ENCODE results near the gene ACACB. TPM values are rescaled to one million over a fixed set of nuclear protein-coding genes. Genes with fewer than 3 reads are reported as not detected.

Gene ACACB
- total and polyA plus RNA-seq, 4 experiments from 2014 or later: 0.83 to 47.1 (median 24.4) TPM

DNA sequence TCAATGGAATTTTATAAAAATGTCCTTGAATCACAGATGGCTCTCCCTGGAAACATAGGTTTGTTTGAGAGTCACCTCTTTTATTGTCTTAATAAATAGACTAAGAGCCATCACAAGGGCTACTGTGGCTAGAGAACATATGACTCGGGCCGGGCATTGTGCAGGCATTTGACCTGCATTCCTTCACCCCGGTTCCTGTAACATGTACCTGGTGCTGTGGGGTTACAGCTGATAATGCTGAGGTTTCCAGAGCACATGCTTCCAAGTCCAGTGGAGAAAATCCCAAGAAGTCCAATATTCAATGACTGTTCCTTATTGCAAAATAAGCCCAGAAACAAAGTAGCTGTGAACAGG is 1.0 kb upstream of the ACACB start:
- H3K36me3 ChIP-seq (ENCODE audit: insufficient read depth, low read length): no peaks in the 10 kb centered on the region
- CTCF ChIA-PET (ENCODE audit: partially characterized antibody): interaction anchor here (0.6 to 1.3 kb wide), 4 partner anchors 8 to 278 kb away, joined by 3 read pairs; no protein-coding TSS in a partner anchor
- no peak overlapping the region for H3K4me3 ChIP-seq (ENCODE audit: low read length in 2 of 2)
- Mint-ChIP-seq H3K27ac (no peak overlapping the region), H3K4me3 (peak overlapping the region in 1 of 8 donors; percentile 18), H3K9me3 (no peaks in the 10 kb centered on the region), H3K4me1 (peaks cover 9 to 37% (median 20%) of the 10 kb centered on the region in 4 donors), H3K36me3 (peaks cover 1 to 4% of the 10 kb centered on the region in 2 donors), H3K27me3 (no peaks in the 10 kb centered on the region)
- intact Hi-C loops (cut with micrococcal nuclease): no loop called here
- H3K4me1 ChIP-seq (ENCODE audit: insufficient read depth, low read length): peaks cover 7% of the 10 kb centered on the region
- POLR2A ChIA-PET (ENCODE audit: partially characterized antibody): no interaction called here
- H3K27ac ChIP-seq (ENCODE audit: low read depth, low read length): no peak overlapping the region
- no peak for DNase-seq
- H3K9me3 ChIP-seq (ENCODE audit: control insufficient read depth in 1 of 2, low read length in 2 of 2): no peaks in the 10 kb centered on the region
- H3K27me3 ChIP-seq (ENCODE audit: insufficient read depth, low read length): no peaks in the 10 kb centered on the region

DNA sequence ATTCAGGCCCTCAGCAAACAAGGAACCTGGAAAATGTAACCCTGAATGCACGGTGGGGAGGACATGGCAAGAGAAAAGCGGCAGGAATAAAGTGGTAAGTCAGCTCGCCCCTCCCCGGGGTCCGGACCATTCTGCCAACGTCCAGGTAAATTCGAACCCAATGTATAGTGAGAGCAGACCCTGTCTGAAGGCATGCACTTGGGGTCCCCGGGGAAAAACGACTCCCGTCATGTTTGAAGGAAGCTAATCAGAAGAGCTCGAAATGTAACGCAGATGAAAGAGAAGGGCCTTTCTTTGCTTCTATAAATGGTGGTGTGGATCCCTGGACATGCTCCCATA is 193 bp downstream of the ACACB start:
- no peaks in the 10 kb centered on the region for H3K36me3 ChIP-seq (ENCODE audit: insufficient read depth, low read length)
- Mint-ChIP-seq H3K4me1 (peaks cover 9 to 35% (median 19%) of the 10 kb centered on the region in 4 donors), H3K4me3 (no peak overlapping the region), H3K27ac (no peak overlapping the region), H3K36me3 (peaks cover 0 to 2% of the 10 kb centered on the region in 2 donors), H3K27me3 (no peaks in the 10 kb centered on the region), H3K9me3 (no peaks in the 10 kb centered on the region)
- peaks cover 7% of the 10 kb centered on the region for H3K4me1 ChIP-seq (ENCODE audit: insufficient read depth, low read length)
- intact Hi-C loops (cut with micrococcal nuclease): no loop called here
- H3K9me3 ChIP-seq (ENCODE audit: control insufficient read depth in 1 of 2, low read length in 2 of 2): no peaks in the 10 kb centered on the region
- H3K27ac ChIP-seq (ENCODE audit: low read depth, low read length): no peak overlapping the region
- DNase-seq: no peak
- ChIA-PET CTCF (ENCODE audit: partially characterized antibody) (interaction anchor here (1.4 kb wide), 1 partner anchor 11 kb away, joined by 5 read pairs; no protein-coding TSS in a partner anchor), POLR2A (ENCODE audit: partially characterized antibody) (no interaction called here)
- no peak overlapping the region for H3K4me3 ChIP-seq (ENCODE audit: low read length in 2 of 2)
- H3K27me3 ChIP-seq (ENCODE audit: insufficient read depth, low read length): no peaks in the 10 kb centered on the region

DNA sequence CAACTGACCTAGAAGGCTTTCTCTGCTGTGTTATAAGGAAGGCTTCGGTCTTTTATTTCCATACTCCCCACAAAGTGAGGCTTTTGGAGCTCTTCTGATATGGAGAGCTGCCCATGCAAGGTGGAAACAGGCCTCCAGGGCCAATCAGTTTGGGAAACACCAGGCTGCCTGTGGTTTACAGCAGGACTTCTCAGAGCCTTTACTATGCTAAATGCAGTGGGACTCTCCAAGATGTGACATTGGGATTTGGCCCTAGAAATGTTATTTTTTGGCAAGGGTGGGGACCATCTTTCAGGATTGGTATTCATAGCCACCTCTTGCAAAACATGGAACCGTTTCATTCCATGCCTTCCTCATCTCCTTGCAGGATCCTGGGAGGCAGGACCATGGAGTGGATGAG is 3.7 kb downstream of the ACACB start:
- Histone ChIP-seq H3K27me3 (ENCODE audit: insufficient read depth, low read length) (no peaks in the 10 kb centered on the region), H3K27ac (ENCODE audit: low read depth, low read length) (no peak overlapping the region), H3K4me1 (ENCODE audit: insufficient read depth, low read length) (no peaks in the 10 kb centered on the region), H3K4me3 (ENCODE audit: low read length in 2 of 2) (no peak overlapping the region), H3K9me3 (ENCODE audit: control insufficient read depth in 1 of 2, low read length in 2 of 2) (no peaks in the 10 kb centered on the region), H3K36me3 (ENCODE audit: insufficient read depth, low read length) (no peaks in the 10 kb centered on the region)
- Mint-ChIP-seq H3K27me3 (no peaks in the 10 kb centered on the region), H3K9me3 (no peaks in the 10 kb centered on the region), H3K4me1 (peaks cover 4 to 9% (median 6%) of the 10 kb centered on the region in 4 donors), H3K36me3 (no peaks in the 10 kb centered on the region), H3K4me3 (no peak overlapping the region), H3K27ac (peak overlapping the region in 1 of 7 donors; percentile 11)
- CTCF ChIA-PET (ENCODE audit: partially characterized antibody): interaction anchor here (1.2 to 2.7 kb wide), 2 partner anchors 8 to 236 kb away, joined by 3 to 12 read pairs; no protein-coding TSS in a partner anchor
- POLR2A ChIA-PET (ENCODE audit: partially characterized antibody): no interaction called here
- DNase-seq: no peak
- intact Hi-C loops (cut with micrococcal nuclease): no loop called here

DNA sequence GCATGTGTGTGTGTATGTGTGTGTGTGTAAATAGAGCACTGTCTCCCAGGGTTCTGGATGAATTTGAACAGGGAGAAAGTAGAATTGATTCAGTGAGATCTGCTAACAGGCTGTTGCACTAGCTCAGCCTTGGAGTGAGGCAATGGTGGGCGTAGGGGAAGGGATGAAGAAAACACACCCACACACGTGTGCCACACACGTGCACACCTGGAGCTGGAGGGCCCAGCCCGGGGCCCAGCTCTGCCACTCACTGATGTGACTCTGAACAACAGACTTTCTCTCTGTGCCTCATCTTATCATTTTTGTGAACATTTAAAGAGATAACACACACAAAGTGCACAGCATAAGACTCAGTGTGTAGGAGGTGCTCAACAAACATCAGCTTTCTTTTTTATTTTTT is 4.2 kb downstream of the ACACB start:
- ChIA-PET POLR2A (ENCODE audit: partially characterized antibody) (interaction anchor here (0.9 kb wide), 1 partner anchor 9 kb away, joined by 3 read pairs; no protein-coding TSS in a partner anchor), CTCF (ENCODE audit: partially characterized antibody) (interaction anchor here (1.2 to 2.7 kb wide), 2 partner anchors 9 to 236 kb away, joined by 3 to 12 read pairs; no protein-coding TSS in a partner anchor)
- peaks cover 0 to 1% of the 10 kb centered on the region in 2 donors for H3K36me3 Mint-ChIP-seq
- DNase-seq: no peak
- Histone ChIP-seq H3K27ac (ENCODE audit: low read depth, low read length) (no peak overlapping the region), H3K36me3 (ENCODE audit: insufficient read depth, low read length) (no peaks in the 10 kb centered on the region), H3K4me3 (ENCODE audit: low read length in 2 of 2) (no peak overlapping the region), H3K9me3 (ENCODE audit: control insufficient read depth in 1 of 2, low read length in 2 of 2) (no peaks in the 10 kb centered on the region), H3K27me3 (ENCODE audit: insufficient read depth, low read length) (no peaks in the 10 kb centered on the region), H3K4me1 (ENCODE audit: insufficient read depth, low read length) (no peaks in the 10 kb centered on the region)
- no peaks in the 10 kb centered on the region for H3K9me3 Mint-ChIP-seq
- intact Hi-C loops (cut with micrococcal nuclease): no loop called here
- H3K4me3 Mint-ChIP-seq: no peak overlapping the region
- H3K27ac Mint-ChIP-seq: no peak overlapping the region
- no peaks in the 10 kb centered on the region for H3K27me3 Mint-ChIP-seq
- H3K4me1 Mint-ChIP-seq: peaks cover 2 to 4% (median 4%) of the 10 kb centered on the region in 4 donors

DNA sequence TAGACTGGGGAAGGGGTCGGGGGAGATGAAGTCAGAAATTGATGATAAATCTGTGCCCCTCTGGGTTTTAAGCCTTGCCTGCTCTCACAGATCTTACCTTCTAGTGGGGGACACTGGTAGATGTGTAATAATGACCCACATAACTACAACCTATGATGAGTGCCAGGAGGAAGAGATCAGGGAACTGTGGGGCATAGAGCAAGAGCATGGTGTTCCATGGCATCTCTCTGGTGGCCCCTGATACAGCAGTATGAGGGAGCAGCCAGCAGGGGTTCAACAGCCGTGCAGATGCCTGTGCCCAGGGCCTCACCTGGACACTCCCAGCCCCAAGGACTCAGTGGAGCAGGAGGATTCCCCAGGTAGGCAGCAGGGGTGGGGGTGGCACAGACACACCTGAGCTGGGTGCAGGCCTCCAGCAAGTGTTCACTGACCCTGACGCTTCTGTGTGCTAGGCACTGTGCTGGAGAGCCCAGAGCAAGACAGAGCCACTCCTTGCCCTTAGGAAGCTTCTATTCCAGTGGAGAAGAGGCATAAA is 5.0 kb downstream of the ACACB start:
- CTCF ChIA-PET (ENCODE audit: partially characterized antibody): interaction anchor here (2.7 kb wide), 1 partner anchor 9 kb away, joined by 12 read pairs; no protein-coding TSS in a partner anchor
- H3K27me3 ChIP-seq (ENCODE audit: insufficient read depth, low read length): no peaks in the 10 kb centered on the region
- Mint-ChIP-seq H3K4me3 (no peak overlapping the region), H3K27ac (peak overlapping the region in 1 of 7 donors; percentile 72), H3K27me3 (no peaks in the 10 kb centered on the region), H3K9me3 (no peaks in the 10 kb centered on the region), H3K4me1 (no peaks in the 10 kb centered on the region), H3K36me3 (peaks cover 0 to 1% of the 10 kb centered on the region in 2 donors)
- no peaks in the 10 kb centered on the region for H3K9me3 ChIP-seq (ENCODE audit: control insufficient read depth in 1 of 2, low read length in 2 of 2)
- DNase-seq: no peak
- H3K4me3 ChIP-seq (ENCODE audit: low read length in 2 of 2): no peak overlapping the region
- POLR2A ChIA-PET (ENCODE audit: partially characterized antibody): interaction anchor here (0.9 kb wide), 1 partner anchor 9 kb away, joined by 3 read pairs; no protein-coding TSS in a partner anchor
- H3K36me3 ChIP-seq (ENCODE audit: insufficient read depth, low read length): no peaks in the 10 kb centered on the region
- no peaks in the 10 kb centered on the region for H3K4me1 ChIP-seq (ENCODE audit: insufficient read depth, low read length)
- intact Hi-C loops (cut with micrococcal nuclease): no loop called here
- H3K27ac ChIP-seq (ENCODE audit: low read depth, low read length): no peak overlapping the region

DNA sequence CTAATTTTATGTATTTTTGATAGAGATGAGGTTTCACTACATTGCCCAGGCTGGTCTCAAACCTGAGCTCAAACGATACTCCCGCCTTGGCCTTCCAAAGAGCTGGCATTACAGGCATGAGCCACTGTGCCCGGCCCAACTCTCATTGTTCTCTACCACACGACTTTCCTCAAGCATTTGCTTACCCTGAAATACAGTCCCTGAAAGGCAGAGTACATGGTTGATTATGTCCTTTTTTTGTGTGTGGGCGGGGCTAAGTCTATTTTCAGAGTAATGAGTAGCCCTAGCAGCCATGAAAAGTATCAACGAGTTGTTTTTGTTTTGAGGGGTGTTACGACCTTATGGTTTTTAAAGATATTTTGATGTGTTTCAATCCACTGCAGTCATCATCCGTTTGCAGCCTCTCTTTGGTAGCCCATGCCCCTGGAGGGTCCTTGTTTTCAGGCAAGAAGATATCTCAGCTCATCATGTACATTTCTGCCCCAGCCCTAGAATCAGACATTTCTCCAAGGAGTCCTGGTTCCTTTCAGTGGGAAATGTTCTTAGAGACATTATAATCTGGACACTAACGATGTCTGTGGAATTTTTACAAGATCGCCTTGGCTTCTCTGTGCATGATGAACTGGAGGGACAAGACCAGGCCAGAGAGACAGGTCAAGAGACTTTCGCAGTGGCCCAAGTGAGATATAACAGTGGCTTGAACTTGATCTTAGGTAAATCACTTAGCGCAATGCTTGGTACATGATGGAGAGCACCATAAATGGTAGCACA is 8.7 kb downstream of the ACACB start:
- Histone ChIP-seq H3K36me3 (ENCODE audit: insufficient read depth, low read length) (no peaks in the 10 kb centered on the region), H3K9me3 (ENCODE audit: control insufficient read depth in 1 of 2, low read length in 2 of 2) (no peaks in the 10 kb centered on the region), H3K27ac (ENCODE audit: low read depth, low read length) (no peak overlapping the region), H3K4me1 (ENCODE audit: insufficient read depth, low read length) (no peaks in the 10 kb centered on the region), H3K4me3 (ENCODE audit: low read length in 2 of 2) (no peak overlapping the region), H3K27me3 (ENCODE audit: insufficient read depth, low read length) (no peaks in the 10 kb centered on the region)
- Mint-ChIP-seq H3K4me3 (no peak overlapping the region), H3K36me3 (peaks cover 0 to 1% of the 10 kb centered on the region in 2 donors), H3K9me3 (no peaks in the 10 kb centered on the region), H3K4me1 (no peaks in the 10 kb centered on the region), H3K27me3 (no peaks in the 10 kb centered on the region), H3K27ac (peak overlapping the region in 1 of 7 donors; percentile 21)
- CTCF ChIA-PET (ENCODE audit: partially characterized antibody): interaction anchor here (0.8 kb wide), 1 partner anchor 13 kb away, joined by 5 read pairs; no protein-coding TSS in a partner anchor
- intact Hi-C loops (cut with micrococcal nuclease): no loop called here
- DNase-seq: no peak
- POLR2A ChIA-PET (ENCODE audit: partially characterized antibody): no interaction called here

DNA sequence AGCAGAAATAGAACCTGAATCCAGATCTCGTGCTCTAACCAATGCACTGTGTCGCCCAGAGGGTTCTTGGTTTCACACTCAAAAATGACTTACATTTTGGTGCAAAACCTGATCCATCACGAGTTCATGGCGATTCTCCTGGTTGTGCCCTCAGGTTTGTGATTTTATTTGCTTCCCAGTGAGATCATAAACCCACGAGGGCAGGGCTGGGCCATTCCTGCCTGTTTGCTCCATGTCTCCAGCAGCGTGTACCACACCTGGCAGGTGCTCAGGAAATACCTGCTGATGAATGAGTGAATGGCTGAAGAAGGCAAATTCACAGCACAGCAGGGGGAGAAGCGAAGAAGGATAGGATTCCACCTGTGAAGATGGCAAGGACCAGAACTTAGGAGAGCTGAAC is 9.4 kb downstream of the ACACB start:
- peak overlapping the region in 1 of 8 donors; percentile 33 for H3K4me3 Mint-ChIP-seq
- DNase-seq: no peak
- peaks cover 0 to 1% of the 10 kb centered on the region in 2 donors for H3K36me3 Mint-ChIP-seq
- intact Hi-C loops (cut with micrococcal nuclease): no loop called here
- H3K9me3 ChIP-seq (ENCODE audit: control insufficient read depth in 1 of 2, low read length in 2 of 2): no peaks in the 10 kb centered on the region
- H3K4me1 Mint-ChIP-seq: no peaks in the 10 kb centered on the region
- no peaks in the 10 kb centered on the region for H3K36me3 ChIP-seq (ENCODE audit: insufficient read depth, low read length)
- no peaks in the 10 kb centered on the region for H3K9me3 Mint-ChIP-seq
- no peak overlapping the region for H3K27ac ChIP-seq (ENCODE audit: low read depth, low read length)
- H3K27me3 Mint-ChIP-seq: no peaks in the 10 kb centered on the region
- CTCF ChIA-PET (ENCODE audit: partially characterized antibody): interaction anchor here (1.0 kb wide), 1 partner anchor 22 kb away, joined by 3 read pairs; no protein-coding TSS in a partner anchor
- H3K27ac Mint-ChIP-seq: no peak overlapping the region
- H3K4me1 ChIP-seq (ENCODE audit: insufficient read depth, low read length): no peaks in the 10 kb centered on the region
- H3K27me3 ChIP-seq (ENCODE audit: insufficient read depth, low read length): no peaks in the 10 kb centered on the region
- POLR2A ChIA-PET (ENCODE audit: partially characterized antibody): no interaction called here
- no peak overlapping the region for H3K4me3 ChIP-seq (ENCODE audit: low read length in 2 of 2)
